Measurements from ENCODE around the gene PAN3.
"Not testable (repeated sequence)": the region's sequence is repeated elsewhere in the genome, so short reads cannot be mapped to it uniquely, and the experiment has no call there.

Gene PAN3

DNA sequence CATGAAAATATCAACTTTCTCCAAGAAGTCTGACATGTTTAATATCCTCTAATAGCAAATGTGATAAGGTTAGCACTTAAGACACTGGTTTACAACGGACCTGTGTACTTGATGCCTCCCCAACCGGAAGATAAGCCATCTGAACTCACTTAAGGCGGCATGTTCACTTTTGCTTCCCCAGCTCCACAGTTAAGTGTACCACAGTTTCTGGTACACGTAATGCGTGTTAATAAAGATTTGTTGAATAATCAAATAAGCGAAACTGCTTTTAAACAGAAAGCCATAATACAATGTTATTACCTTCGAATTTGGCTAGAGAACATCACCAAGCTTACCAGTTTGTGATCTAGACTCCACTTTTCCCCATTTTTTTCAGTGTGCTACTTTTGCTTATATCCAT is 1.4 kb upstream of the PAN3 start:
- DNase-seq (ENCODE audit: low spot score) = peak; percentile 71

DNA sequence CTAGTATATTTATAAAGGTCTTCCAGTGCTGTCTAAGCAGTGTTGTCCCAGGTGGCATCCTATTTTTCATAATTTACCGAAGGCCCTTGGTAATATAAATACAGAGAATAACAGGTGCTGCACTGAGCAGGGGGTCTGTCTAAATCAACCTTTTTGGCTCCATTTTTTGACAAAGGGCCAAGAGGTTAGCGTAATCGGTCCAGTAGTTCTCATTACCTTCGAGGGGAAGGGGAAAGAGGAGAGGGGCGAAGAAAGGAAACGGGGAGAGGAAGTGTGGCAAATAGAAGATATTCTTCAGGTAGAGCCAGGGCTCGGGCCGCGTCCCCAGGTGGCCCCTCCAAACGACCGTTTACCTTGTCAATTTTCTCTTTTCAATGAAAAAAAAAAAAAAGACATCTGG is 749 bp upstream of the PAN3 start:
- peak; percentile 64 for DNase-seq (ENCODE audit: low spot score)

DNA sequence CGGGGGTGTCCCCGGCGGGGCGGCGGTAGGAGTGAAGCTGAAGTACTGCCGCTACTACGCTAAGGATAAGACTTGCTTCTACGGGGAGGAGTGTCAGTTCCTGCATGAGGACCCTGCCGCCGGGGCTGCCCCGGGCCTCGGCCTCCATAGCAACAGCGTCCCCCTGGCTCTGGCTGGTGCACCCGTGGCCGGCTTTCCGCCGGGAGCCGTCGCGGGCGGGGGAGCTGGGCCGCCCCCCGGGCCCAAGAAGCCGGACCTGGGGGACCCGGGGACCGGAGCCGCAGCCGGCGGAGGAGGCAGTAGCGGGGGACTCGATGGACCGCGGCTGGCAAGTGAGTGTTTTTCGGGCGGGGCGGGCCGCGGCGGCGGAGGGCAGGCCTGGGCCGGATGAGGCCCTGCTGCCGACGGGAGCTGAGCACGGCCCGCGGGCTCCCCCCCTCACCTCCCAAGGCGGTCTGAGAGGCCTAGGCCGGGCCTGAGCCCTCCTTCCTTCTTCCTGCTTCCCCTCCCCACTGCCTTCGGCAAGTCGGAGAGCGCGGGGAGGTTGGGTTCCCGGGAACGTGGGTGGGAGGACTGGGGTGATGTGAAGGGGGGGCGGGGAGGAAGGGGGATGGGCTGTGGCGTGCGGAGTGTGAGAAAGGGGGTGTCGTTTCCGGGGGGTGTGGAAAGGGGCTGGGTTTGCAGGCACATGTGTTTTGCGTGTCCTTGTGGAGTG is 568 bp downstream of the PAN3 start:
- peak; percentile 77 for DNase-seq (ENCODE audit: low spot score)

GRCh38 chr13:28140433-28141125 is 2.2 kb downstream of the PAN3 start:
- no peak for DNase-seq (ENCODE audit: low spot score)

GRCh38 chr13:28141542-28141941 is 3.2 kb downstream of the PAN3 start:
- DNase-seq (ENCODE audit: low spot score) = not testable (repeated sequence)

GRCh38 chr13:28145049-28145448 is 6.7 kb downstream of the PAN3 start:
- DNase-seq (ENCODE audit: low spot score) = no peak

- no peak for DNase-seq (ENCODE audit: low spot score)
Observed at GRCh38 chr13:28147495-28147894, 9.2 kb downstream of the PAN3 start.

DNA sequence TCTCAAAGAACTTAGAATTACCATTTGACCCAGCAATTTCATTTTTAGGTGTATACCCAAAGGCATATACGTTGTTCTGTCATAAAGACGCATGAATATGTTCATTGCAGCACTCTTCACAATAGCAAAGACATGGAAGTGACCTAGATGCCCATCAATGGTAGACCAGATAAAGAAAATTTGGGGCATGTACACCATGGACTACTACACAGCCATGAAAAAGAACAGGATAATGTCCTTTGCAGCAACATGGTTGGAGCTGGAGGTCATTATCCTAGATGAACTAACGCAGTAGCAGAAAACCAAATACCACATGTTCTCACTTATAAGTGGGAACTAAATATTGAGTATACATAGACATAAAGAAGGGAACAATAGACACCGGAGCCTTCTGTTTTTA is 20.7 kb downstream of the PAN3 start:
- DNase-seq (ENCODE audit: low spot score) = no peak

GRCh38 chr13:28161370-28161769 is 23.0 kb downstream of the PAN3 start:
- no peak for DNase-seq (ENCODE audit: low spot score)

DNA sequence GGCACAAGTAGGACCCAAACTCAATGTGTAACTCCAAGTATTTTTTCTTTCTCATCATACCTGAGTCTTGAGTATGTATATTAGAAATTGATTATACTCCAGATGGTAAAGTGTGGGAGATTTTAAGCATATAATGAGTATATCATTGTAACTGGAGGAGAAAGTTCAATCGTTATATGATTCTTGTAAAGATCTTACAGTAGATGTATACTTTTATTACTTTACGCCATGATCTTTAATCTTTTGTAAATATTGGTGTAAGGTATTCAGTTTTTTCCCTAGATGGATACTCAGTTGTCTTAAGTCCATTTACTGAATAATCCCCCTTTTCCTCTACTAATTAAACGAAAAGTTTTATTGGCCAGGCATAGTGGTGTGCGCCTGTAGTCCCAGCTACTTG is 25.2 kb downstream of the PAN3 start:
- DNase-seq (ENCODE audit: low spot score) = no peak

GRCh38 chr13:28166257-28166656 is 27.9 kb downstream of the PAN3 start:
- no peak for DNase-seq (ENCODE audit: low spot score)

GRCh38 chr13:28171266-28171665 is 32.9 kb downstream of the PAN3 start:
- DNase-seq (ENCODE audit: low spot score) = no peak

- DNase-seq (ENCODE audit: low spot score) = no peak
Observed at GRCh38 chr13:28172947-28173346, 34.6 kb downstream of the PAN3 start.

DNA sequence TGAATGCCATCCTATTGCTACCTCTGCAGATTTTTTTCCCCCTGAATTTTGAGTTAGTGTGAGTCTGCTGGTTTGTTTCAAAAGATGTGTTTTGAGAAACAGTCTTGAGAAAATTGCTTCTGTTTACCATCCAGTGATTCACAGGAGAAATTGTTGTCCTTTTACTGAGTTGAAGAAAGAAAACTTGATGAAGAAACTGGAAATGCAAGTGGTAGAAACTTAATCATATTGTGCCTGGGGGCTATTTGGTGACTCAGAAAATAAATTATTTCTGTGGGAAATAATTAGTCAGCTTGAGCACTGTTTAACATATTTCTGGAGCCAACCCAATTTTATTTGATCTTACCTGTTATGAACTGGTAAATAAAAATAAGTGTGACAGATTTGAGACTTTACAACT is 35.4 kb downstream of the PAN3 start:
- DNase-seq (ENCODE audit: low spot score) = no peak

DNA sequence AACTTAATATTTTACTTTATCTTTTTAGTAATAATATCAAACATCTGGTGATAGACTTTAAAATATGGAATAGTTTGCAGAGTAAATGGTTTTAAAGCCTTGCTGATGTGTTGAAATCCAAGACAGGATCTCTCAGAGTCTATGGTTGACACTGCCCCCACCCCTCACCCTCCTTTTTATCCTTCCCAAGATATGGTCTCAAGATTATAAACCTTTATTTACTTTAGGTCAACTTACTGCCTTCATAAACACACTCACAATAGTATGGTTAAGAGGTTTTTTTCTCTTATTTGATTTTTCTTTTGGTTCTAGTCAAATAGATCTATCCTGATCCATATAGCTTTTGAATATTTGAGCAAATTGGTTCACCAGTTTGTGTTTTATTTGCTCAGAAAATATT is 39.0 kb downstream of the PAN3 start:
- DNase-seq (ENCODE audit: low spot score) = no peak

GRCh38 chr13:28177877-28178276 is 39.5 kb downstream of the PAN3 start:
- no peak for DNase-seq (ENCODE audit: low spot score)

DNA sequence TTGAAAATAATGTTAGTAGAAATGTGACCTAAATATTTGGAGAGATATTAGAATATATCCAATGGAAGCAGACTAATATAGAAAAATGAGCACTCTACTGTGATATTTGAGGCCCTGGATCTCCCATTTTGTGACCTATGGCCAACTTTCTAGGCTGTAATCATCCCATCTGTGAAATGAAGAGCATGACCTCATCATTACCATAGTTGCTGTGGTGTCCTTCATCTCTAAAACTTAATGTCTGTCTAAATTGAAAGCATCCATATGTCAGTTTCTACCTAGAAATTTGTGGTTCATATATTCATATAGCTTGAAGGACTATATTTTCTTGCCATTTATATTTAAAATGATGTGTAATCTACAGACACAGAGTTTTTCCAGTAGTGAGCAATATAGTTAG is 41.6 kb downstream of the PAN3 start:
- DNase-seq (ENCODE audit: low spot score) = no peak

- DNase-seq (ENCODE audit: low spot score) = no peak
Observed at GRCh38 chr13:28181413-28181812, 43.1 kb downstream of the PAN3 start.

GRCh38 chr13:28185256-28185655 is 46.9 kb downstream of the PAN3 start:
- no peak for DNase-seq (ENCODE audit: low spot score)

DNA sequence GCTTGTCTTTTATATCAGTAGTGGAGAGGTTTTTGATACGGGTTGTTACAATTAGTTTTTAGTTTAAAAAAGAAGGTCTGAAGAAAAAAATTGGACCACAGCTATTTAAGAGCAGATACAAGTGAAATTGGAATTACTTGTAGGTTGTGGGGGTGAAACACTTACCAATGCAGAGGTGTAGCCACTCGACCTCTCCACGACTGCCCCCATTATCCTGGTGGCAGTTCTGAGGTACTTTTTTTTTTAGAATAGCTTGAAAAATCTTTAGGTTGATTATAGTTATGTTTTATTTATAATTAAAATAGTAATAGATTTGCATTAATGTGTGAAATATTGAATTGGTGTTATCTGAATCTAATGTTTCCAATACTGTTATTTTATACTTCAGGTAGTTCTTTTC is 60.7 kb downstream of the PAN3 start:
- no peak for DNase-seq (ENCODE audit: low spot score)

DNA sequence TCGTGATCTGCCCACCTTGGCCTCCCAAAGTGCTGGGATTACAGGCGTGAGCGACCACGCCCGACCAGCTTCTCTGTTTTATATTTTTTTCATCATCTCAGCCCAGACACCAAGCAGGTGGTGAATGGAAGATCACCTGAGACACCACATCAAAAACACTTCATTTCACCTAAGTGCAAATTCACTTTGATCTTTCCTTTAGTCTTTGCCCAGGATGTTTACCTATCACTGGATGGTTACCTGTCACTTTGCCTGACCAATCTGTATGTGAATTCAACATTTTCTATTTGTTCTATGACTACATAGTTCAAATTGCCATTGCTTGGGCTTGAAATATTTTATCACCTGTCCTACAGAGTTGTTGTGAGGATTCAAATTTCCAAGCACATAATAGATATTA is 65.7 kb downstream of the PAN3 start:
- no peak for DNase-seq (ENCODE audit: low spot score)

DNA sequence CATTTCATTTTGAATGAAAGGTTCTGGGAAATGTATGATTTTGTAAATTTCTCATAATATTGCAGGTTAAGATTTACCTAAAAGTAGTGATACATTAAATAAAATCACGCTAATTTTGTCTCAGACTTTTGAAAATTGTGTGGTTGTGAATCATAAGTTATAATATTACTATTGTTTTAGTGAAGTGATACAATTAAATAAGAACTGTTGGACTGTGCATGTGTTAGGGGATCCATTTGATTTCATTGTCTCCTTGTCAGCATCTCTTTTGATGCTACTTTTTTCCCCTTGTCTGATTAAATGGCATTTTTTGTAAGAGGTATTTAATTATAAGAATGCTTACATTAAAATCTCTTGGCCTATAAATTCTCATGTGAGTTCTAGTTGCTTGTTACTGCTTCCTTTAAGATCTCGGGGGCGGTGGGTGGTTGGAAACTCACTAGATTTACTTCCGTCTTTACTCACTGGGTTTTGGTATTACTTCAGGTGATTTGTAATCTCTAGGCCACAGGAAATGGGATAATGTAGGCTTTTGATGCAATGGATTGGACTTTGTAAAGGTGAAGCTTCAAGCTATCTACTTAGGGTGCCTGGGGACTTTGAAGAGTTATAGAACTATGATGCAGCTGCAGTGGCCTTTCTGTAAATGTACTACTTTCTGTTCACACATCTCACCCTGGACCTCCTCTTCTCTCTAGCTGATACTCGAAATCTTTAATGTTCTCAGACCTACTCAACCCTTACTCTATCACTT is 66.5 kb downstream of the PAN3 start:
- DNase-seq (ENCODE audit: low spot score) = no peak

DNA sequence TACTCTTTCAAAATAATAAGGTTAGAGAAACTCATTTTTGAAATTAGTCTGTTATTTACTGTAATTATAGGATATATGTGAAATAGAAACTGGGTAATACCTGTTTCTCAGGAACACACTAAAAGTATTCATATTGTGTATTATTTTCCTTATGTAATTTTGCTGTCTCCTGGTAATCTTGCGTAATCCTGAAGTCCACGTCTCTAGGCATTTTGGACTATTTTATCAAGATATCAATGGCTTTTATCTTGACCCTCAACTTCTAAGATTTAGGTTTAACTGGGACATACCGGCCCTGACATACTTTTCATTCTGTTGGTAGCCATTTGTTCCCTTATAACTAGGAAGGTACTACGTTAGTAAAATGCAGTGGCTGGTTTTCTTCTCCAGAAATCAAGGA is 80.3 kb downstream of the PAN3 start:
- no peak for DNase-seq (ENCODE audit: low spot score)
